ENCODE data around the gene KIAA1586.

DNA sequence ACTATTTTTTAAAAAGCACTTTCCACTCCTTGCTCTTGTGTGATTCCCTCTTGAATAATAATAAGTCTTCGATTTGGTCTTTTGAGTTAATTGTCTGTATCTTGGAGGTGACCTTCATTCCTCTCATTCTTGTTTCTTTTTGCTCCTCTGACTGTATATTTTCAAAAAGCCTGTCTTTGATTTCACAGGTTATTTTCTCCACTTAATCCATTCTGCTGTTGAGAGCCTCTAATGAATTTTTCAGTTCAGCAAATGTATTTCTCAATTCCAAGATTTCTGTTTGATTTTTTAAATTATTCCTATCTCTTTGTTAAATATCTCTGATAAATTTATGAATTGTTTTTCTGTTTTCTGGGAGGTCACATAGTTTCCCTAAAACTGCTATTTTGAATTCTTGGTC lies 21.7 kb upstream of the KIAA1586 start:
- TF ChIP-seq, protein P1, sequence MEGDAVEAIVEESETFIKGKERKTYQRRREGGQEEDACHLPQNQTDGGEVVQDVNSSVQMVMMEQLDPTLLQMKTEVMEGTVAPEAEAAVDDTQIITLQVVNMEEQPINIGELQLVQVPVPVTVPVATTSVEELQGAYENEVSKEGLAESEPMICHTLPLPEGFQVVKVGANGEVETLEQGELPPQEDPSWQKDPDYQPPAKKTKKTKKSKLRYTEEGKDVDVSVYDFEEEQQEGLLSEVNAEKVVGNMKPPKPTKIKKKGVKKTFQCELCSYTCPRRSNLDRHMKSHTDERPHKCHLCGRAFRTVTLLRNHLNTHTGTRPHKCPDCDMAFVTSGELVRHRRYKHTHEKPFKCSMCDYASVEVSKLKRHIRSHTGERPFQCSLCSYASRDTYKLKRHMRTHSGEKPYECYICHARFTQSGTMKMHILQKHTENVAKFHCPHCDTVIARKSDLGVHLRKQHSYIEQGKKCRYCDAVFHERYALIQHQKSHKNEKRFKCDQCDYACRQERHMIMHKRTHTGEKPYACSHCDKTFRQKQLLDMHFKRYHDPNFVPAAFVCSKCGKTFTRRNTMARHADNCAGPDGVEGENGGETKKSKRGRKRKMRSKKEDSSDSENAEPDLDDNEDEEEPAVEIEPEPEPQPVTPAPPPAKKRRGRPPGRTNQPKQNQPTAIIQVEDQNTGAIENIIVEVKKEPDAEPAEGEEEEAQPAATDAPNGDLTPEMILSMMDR (IDR thresholded peaks at IDR 0.05): no peak
- TF ChIP-seq POLR2A (IDR thresholded peaks at IDR 0.05): no peak
